K562 (cell line): Measurements from ENCODE around the gene MAPK4. TPM values are rescaled to one million over a fixed set of nuclear protein-coding genes. Genes with fewer than 3 reads are reported as not detected.

Experiments used
- ATAC-seq: fragments of 200-7000 bp; cut with Tn5 transposase; 3 replicates; pipeline ENCODE4 v1.9.1; 2020; ENCODE audit warnings: moderate library complexity
- BruUV-seq: library from RNA; stranded (reverse); fragments of 400-500 nt; replicated peaks from 2 replicates; lab custom pipeline; 2021; lab: Mats Ljungman, UMichigan
- CTCF ChIA-PET: fragments of 300-600 bp; formaldehyde crosslinking; extraction: SDS; loops from one replicate; lab custom pipeline; 2021; ENCODE audit warnings: low intra/inter-chr PET ratio; lab: Yijun Ruan, JAX
- POLR2A ChIA-PET: fragments of 300-600, 350-650 bp; sonication (Branson Sonifier 250); formaldehyde crosslinking; extraction: SDS; loops from one replicate; lab custom pipeline; 2021; ENCODE audit warnings: antibody characterized with exemption, inconsistent platforms; lab: Yijun Ruan, JAX
- DNase-seq, 4 experiments: peaks; one replicate each; pipeline versions ENCODE4 v3.0.0 to v3.0.0-alpha.2; 2011 to 2018; ENCODE audit warnings: low spot score in 3 of 4, mixed read lengths in 3 of 4; ENCODE audit errors: extremely low read depth in 1 of 4
- FAIRE-seq: peaks from 2 replicates; lab custom pipeline; 2011; peaks lifted over from hg19 to GRCh38; lab: Jason Lieb, UNC
- H2AFZ ChIP-seq: 2 replicates; pipeline ENCODE4 v1.6.0; 2011; ENCODE audit warnings: low read depth, low read length, control low read depth, inconsistent platforms
- H3K27ac ChIP-seq: fragments of 200-600 bp; 3 replicates; pipeline ENCODE4 v1.8.0; 2011; ENCODE audit warnings: low read depth, mild to moderate bottlenecking, control low read depth, inconsistent platforms, low read length, moderate library complexity, mixed read lengths; ENCODE audit errors: extremely low read depth
- H3K27me3 ChIP-seq, 2 experiments: fragments of 300-600 bp in 1 of 2; 2 replicates in 1 of 2; 3 replicates in 1 of 2; pipeline versions ENCODE4 v1.6.0 to v1.8.0; 2011; ENCODE audit warnings: inconsistent platforms in 2 of 2, low read length in 2 of 2, mild to moderate bottlenecking in 1 of 2, mixed read lengths in 1 of 2, moderate library complexity in 1 of 2; ENCODE audit not compliant: control insufficient read depth in 2 of 2, insufficient read depth in 2 of 2
- H3K36me3 ChIP-seq: fragments of 300-600 bp; 3 replicates; pipeline ENCODE4 v1.8.0; 2011; ENCODE audit warnings: mild to moderate bottlenecking, low read length, inconsistent platforms; ENCODE audit not compliant: control insufficient read depth, insufficient read depth
- H3K4me1 ChIP-seq, 2 experiments: fragments of 200-600 bp in 1 of 2; replicated peaks in 1 of 2; 2 replicates in 1 of 2; 3 replicates in 1 of 2; pipeline versions ENCODE4 v1.5.1 to v1.8.0; 2011; ENCODE audit warnings: inconsistent platforms in 2 of 2, low read length in 2 of 2, mild to moderate bottlenecking in 1 of 2, mixed read lengths in 1 of 2, moderate library complexity in 1 of 2; ENCODE audit not compliant: control insufficient read depth in 2 of 2, insufficient read depth in 2 of 2
- H3K4me2 ChIP-seq: 2 replicates; pipeline ENCODE4 v1.6.1; 2011; ENCODE audit warnings: low read length, control low read depth, inconsistent platforms, mixed read lengths; ENCODE audit not compliant: insufficient read depth
- H3K4me3 ChIP-seq: fragments of 200-600 bp; sonication (generic), shearing (Covaris generic); 2 replicates; pipeline ENCODE4 v1.5.1; 2016; ENCODE audit warnings: control low read depth, inconsistent platforms
- H3K79me2 ChIP-seq: fragments of 200-600 bp; 3 replicates; pipeline ENCODE4 v1.8.0; 2011; ENCODE audit warnings: low read length, inconsistent platforms; ENCODE audit not compliant: control insufficient read depth, insufficient read depth
- H3K9ac ChIP-seq, 2 experiments: 2 replicates each; pipeline versions ENCODE4 v1.6.0 to v1.6.1; 2011; ENCODE audit warnings: low read depth in 2 of 2, low read length in 2 of 2, control low read depth in 1 of 2, inconsistent platforms in 1 of 2, mild to moderate bottlenecking in 1 of 2, mixed read lengths in 1 of 2; ENCODE audit not compliant: insufficient read depth in 1 of 2
- H3K9me1 ChIP-seq: one replicate; pipeline ENCODE4 v1.6.0; 2011; ENCODE audit warnings: inconsistent platforms, mild to moderate bottlenecking, low read length, moderate library complexity; ENCODE audit not compliant: control insufficient read depth, insufficient read depth
- H3K9me3 ChIP-seq: replicated peaks from 2 replicates; pipeline ENCODE4 v1.5.1; 2011; ENCODE audit warnings: low read depth, low read length, inconsistent platforms; ENCODE audit not compliant: control insufficient read depth, insufficient read depth
- H4K20me1 ChIP-seq: replicated peaks from 2 replicates; pipeline ENCODE4 v1.6.1; 2011; ENCODE audit warnings: low read length, inconsistent platforms, mixed read lengths; ENCODE audit not compliant: control insufficient read depth, insufficient read depth
- ATF1 ChIP-seq, 2 experiments: fragments of 450-650 bp in 1 of 2; IDR thresholded peaks; 2 replicates each; pipeline ENCODE4 v1.6.1; 2016; ENCODE audit warnings: missing compliant biosample characterization in 1 of 2, missing genetic modification characterization in 1 of 2
- BRD4 ChIP-seq: fragments of 200-600 bp; sonication (generic); IDR thresholded peaks from 2 replicates; pipeline ENCODE4 v1.6.1; 2017; ENCODE audit warnings: inconsistent platforms
- FOXJ3 ChIP-seq: sonication (generic); formaldehyde crosslinking; IDR thresholded peaks from 2 replicates; pipeline ENCODE4 v1.4.0; 2020; ENCODE audit warnings: mild to moderate bottlenecking, missing genetic modification reagents
- GATA2 ChIP-seq: sonication (generic); formaldehyde crosslinking; IDR thresholded peaks from 2 replicates; pipeline ENCODE4 v1.4.0; 2020; ENCODE audit warnings: mild to moderate bottlenecking, missing genetic modification reagents
- HOXB6 ChIP-seq: fragments of 250-450 bp; sonication (Bioruptor Pico); IDR thresholded peaks from 2 replicates; pipeline ENCODE4 v1.5.1; 2022; ENCODE audit warnings: mild to moderate bottlenecking, borderline replicate concordance
- PRPF4 ChIP-seq: fragments of 200-400 bp; formaldehyde crosslinking; IDR thresholded peaks from one replicate; pipeline ENCODE4 v1.6.1; 2017; ENCODE audit warnings: low read length, low read depth, mild to moderate bottlenecking; ENCODE audit not compliant: insufficient read depth, poor library complexity, severe bottlenecking
- RBM34 ChIP-seq: fragments of 200-400 bp; formaldehyde crosslinking; IDR thresholded peaks from 2 replicates; pipeline ENCODE4 v1.6.1; 2018; ENCODE audit warnings: low read length, borderline replicate concordance; ENCODE audit not compliant: insufficient read depth
- SIRT6 ChIP-seq: IDR thresholded peaks from one replicate; pipeline ENCODE4 v1.6.1; 2012; ENCODE audit warnings: low read depth, mild to moderate bottlenecking, control low read depth, inconsistent platforms, low read length, moderate library complexity
- ZBTB33 ChIP-seq: sonication (generic); formaldehyde crosslinking; IDR thresholded peaks from 2 replicates; pipeline ENCODE4 v1.8.1; 2023; ENCODE audit warnings: mild to moderate bottlenecking, missing genetic modification reagents
- ZNF140 ChIP-seq: fragments of 250-450 bp; sonication (Bioruptor Pico); IDR thresholded peaks from 2 replicates; pipeline ENCODE4 v1.8.0; 2021; ENCODE audit warnings: moderate library complexity, mild to moderate bottlenecking, inconsistent platforms
- ZNF184 ChIP-seq: sonication (generic); formaldehyde crosslinking; IDR thresholded peaks from 2 replicates; pipeline ENCODE4 v1.5.0; 2020; ENCODE audit warnings: missing genetic modification reagents
- ZNF282 ChIP-seq: sonication (generic); formaldehyde crosslinking; IDR thresholded peaks from 2 replicates; pipeline ENCODE4 v1.8.1; 2023; ENCODE audit warnings: missing genetic modification reagents
- ZNF511 ChIP-seq: sonication (generic); formaldehyde crosslinking; IDR thresholded peaks from 2 replicates; pipeline ENCODE4 v1.8.0; 2022; ENCODE audit warnings: mild to moderate bottlenecking, missing genetic modification reagents
- ZNF707 ChIP-seq: fragments of 250-450 bp; sonication (Bioruptor Pico); conservative IDR thresholded peaks from 2 replicates; pipeline ENCODE4 v1.8.0; 2022; ENCODE audit warnings: inconsistent platforms, mild to moderate bottlenecking, moderate library complexity
- WGBS: fragments of 100-300 bp; shearing (Covaris generic); methylation state at CpG from one replicate; pipeline ENCODE4 v1.1.6; 2016; ENCODE audit warnings: low coverage, mixed read lengths; ENCODE audit not compliant: insufficient coverage; ENCODE audit errors: missing lambda C conversion rate; 5-methylcytosine and 5-hydroxymethylcytosine counted together
- in situ Hi-C: fragments of 300-500 bp; cut with MboI; formaldehyde crosslinking; loops from 4 replicates; pipeline ENCODE4 v1.15.0; 2018; ENCODE audit warnings: inconsistent platforms, mixed read lengths
- intact Hi-C: fragments of 100-400 bp; cut with micrococcal nuclease; formaldehyde crosslinking; loops from 2 replicates; pipeline ENCODE4 v1.14.2; 2022
- polyA plus RNA-seq, 8 experiments: library from polyadenylated mRNA; depleted of rRNA in 4 of 8; stranded (reverse) in 5 of 8; unstranded in 3 of 8; fragments of >200 nt; fragmentation: Nextera tagmentation in 2 of 8; fragmentation: Illumina TruSeq in 1 of 8; extraction: Ambion mirVana in 2 of 8; extraction: Trizol in 1 of 8; gene quantifications; 2 replicates each; pipeline versions ENCODE4 v1.2.1 to v1.2.3, GENCODE V29; 2011 to 2014; ENCODE audit warnings: inconsistent platforms in 1 of 8, missing spikeins in 1 of 8
- total RNA-seq, 7 experiments: library from RNA; depleted of rRNA in 6 of 7; stranded (reverse); fragments of >200 nt in 6 of 7; fragmentation: Illumina TruSeq in 2 of 7; extraction: Trizol in 2 of 7; gene quantifications; 2 replicates each; pipeline versions ENCODE4 v1.2.1 to v1.2.3, GENCODE V29; 2011 to 2021; ENCODE audit warnings: low replicate concordance in 1 of 7
- TF ChIP-seq, protein P1 (sequence below): fragments of 450-650 bp; IDR thresholded peaks from 2 replicates; pipeline ENCODE4 v1.6.1; 2014; ENCODE audit warnings: low read depth, mild to moderate bottlenecking, moderate library complexity, borderline replicate concordance
- TF ChIP-seq, protein P2 (sequence below): fragments of 450-650 bp; IDR thresholded peaks from 2 replicates; pipeline ENCODE4 v1.6.1; 2018; ENCODE audit not compliant: partially characterized antibody

MAPK4 gene
- total and polyA plus RNA-seq, 9 of the 15 experiments (the other 6 are each of a cell fraction or from before 2014, with no cell fraction given) = not detected

GRCh38 chr18:50624981-50625380 is 65.1 kb downstream of the MAPK4 start:
- H3K9ac ChIP-seq = no peak overlapping the region
- no peaks in the 10 kb centered on the region for H4K20me1 ChIP-seq
- CTCF ChIA-PET = no interaction called here
- peaks cover 0 to 8% of the 10 kb centered on the region in 2 experiments; a peak in 3 of 5 replicates for H3K27me3 ChIP-seq
- intact Hi-C loops = no loop called here
- POLR2A ChIA-PET = no interaction called here
- H3K9me3 ChIP-seq = no peaks in the 10 kb centered on the region
- 0% methylated on average over 3 of the region's 3 CpGs for WGBS
- no peaks in the 10 kb centered on the region for H3K36me3 ChIP-seq
- H3K9me1 ChIP-seq = no peaks in the 10 kb centered on the region
- no peaks in the 10 kb centered on the region for H3K4me1 ChIP-seq
- no peak overlapping the region for H3K27ac ChIP-seq
- no TSS peak for BruUV-seq
- in situ Hi-C loops = no loop called here
- H3K79me2 ChIP-seq = no peaks in the 10 kb centered on the region
- no peak for DNase-seq
- no peak for FAIRE-seq
- H3K4me3 ChIP-seq = no peak overlapping the region
- no peak overlapping the region for H3K4me2 ChIP-seq
- H2AFZ ChIP-seq = no peak overlapping the region
- ATAC-seq = no peak
- no peak for TF ChIP-seq PRPF4
- TF ChIP-seq RBM34 = no peak
- TF ChIP-seq SIRT6 = no peak
- TF ChIP-seq ZBTB33 (CRISPR knock-in tag) = no peak
- no peak for TF ChIP-seq ZNF184 (CRISPR knock-in tag)
- TF ChIP-seq FOXJ3 = no peak
- no peak for TF ChIP-seq BRD4
- TF ChIP-seq ZNF511 (CRISPR knock-in tag) = no peak
- TF ChIP-seq ATF1 (CRISPR knock-in tag; IDR thresholded peaks at IDR 0.05) = no peak
- no peak for TF ChIP-seq ATF1 (tag; IDR thresholded peaks at IDR 0.05)
- TF ChIP-seq, protein P1, sequence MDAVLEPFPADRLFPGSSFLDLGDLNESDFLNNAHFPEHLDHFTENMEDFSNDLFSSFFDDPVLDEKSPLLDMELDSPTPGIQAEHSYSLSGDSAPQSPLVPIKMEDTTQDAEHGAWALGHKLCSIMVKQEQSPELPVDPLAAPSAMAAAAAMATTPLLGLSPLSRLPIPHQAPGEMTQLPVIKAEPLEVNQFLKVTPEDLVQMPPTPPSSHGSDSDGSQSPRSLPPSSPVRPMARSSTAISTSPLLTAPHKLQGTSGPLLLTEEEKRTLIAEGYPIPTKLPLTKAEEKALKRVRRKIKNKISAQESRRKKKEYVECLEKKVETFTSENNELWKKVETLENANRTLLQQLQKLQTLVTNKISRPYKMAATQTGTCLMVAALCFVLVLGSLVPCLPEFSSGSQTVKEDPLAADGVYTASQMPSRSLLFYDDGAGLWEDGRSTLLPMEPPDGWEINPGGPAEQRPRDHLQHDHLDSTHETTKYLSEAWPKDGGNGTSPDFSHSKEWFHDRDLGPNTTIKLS = no peak
- TF ChIP-seq ZNF282 (CRISPR knock-in tag) = no peak
- TF ChIP-seq GATA2 (CRISPR knock-in tag) = no peak
- no peak for TF ChIP-seq ZNF140 (CRISPR knock-in tag)
- TF ChIP-seq ZNF707 (CRISPR knock-in tag) = no peak
- TF ChIP-seq HOXB6 (CRISPR knock-in tag) = no peak
- TF ChIP-seq, protein P2, sequence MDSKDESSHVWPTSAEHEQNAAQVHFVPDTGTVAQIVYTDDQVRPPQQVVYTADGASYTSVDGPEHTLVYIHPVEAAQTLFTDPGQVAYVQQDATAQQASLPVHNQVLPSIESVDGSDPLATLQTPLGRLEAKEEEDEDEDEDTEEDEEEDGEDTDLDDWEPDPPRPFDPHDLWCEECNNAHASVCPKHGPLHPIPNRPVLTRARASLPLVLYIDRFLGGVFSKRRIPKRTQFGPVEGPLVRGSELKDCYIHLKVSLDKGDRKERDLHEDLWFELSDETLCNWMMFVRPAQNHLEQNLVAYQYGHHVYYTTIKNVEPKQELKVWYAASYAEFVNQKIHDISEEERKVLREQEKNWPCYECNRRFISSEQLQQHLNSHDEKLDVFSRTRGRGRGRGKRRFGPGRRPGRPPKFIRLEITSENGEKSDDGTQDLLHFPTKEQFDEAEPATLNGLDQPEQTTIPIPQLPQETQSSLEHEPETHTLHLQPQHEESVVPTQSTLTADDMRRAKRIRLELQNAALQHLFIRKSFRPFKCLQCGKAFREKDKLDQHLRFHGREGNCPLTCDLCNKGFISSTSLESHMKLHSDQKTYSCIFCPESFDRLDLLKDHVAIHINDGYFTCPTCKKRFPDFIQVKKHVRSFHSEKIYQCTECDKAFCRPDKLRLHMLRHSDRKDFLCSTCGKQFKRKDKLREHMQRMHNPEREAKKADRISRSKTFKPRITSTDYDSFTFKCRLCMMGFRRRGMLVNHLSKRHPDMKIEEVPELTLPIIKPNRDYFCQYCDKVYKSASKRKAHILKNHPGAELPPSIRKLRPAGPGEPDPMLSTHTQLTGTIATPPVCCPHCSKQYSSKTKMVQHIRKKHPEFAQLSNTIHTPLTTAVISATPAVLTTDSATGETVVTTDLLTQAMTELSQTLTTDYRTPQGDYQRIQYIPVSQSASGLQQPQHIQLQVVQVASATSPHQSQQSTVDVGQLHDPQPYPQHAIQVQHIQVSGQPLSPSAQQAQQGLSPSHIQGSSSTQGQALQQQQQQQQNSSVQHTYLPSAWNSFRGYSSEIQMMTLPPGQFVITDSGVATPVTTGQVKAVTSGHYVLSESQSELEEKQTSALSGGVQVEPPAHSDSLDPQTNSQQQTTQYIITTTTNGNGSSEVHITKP = no peak
